Measurements from ENCODE around the gene MEN1. TPM values are rescaled to one million over a fixed set of nuclear protein-coding genes. Genes with fewer than 3 reads are reported as not detected.

Gene MEN1
- total and polyA plus RNA-seq, 12 donors = 15.3 to 50.6 (median 28.7) TPM

GRCh38 chr11:64834031-64834722, 23.8 kb upstream of the MEN1 start:
- intact Hi-C loops (cut with DNase I) = loop anchor here in 1 of 2 donors (10.0 kb wide), 1 partner anchor 49 kb away; no protein-coding TSS in a partner anchor
- 92 to 100% (median 95%) methylated on average over 4 to 25 of the region's 25 CpGs for WGBS, 4 donors
- Histone ChIP-seq H3K36me3 (replicated peaks in 1 of 2) (no peaks in the 10 kb centered on the region), H3K27me3 (no peaks in the 10 kb centered on the region), H3K9me3 (replicated peaks in 1 of 3) (no peaks in the 10 kb centered on the region), H3K27ac (no peak overlapping the region), H3K4me3 (no peak overlapping the region), H3K4me1 (replicated peaks in 1 of 2) (peaks cover 5 to 11% of the 10 kb centered on the region in 2 donors)
- DNase-seq = peak in 1 of 7 donors; percentile 5
- TF ChIP-seq, protein P1, sequence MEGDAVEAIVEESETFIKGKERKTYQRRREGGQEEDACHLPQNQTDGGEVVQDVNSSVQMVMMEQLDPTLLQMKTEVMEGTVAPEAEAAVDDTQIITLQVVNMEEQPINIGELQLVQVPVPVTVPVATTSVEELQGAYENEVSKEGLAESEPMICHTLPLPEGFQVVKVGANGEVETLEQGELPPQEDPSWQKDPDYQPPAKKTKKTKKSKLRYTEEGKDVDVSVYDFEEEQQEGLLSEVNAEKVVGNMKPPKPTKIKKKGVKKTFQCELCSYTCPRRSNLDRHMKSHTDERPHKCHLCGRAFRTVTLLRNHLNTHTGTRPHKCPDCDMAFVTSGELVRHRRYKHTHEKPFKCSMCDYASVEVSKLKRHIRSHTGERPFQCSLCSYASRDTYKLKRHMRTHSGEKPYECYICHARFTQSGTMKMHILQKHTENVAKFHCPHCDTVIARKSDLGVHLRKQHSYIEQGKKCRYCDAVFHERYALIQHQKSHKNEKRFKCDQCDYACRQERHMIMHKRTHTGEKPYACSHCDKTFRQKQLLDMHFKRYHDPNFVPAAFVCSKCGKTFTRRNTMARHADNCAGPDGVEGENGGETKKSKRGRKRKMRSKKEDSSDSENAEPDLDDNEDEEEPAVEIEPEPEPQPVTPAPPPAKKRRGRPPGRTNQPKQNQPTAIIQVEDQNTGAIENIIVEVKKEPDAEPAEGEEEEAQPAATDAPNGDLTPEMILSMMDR (IDR thresholded peaks at IDR 0.05) = no peak
- no peak for TF ChIP-seq POLR2A (IDR thresholded peaks at IDR 0.05)

DNA sequence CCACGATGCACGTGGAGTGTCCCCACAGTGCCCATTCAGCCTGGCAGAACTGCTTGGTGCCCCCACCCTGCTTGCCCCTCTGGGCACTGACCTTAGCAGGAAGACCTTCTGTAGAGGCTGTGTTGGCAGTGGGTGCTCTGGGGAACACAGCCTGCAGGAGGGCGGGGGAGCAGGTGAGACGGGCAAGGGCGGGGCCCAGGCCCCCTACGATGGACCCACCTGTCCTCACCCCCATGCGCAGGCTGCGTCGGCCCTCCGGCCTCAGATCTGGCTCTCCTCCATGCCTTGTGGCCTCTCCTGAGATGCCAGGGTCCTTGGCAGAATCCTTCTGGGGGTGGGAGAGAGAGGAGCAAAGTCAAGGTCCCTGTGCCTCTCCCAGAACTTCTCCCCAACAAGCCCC, 23.2 kb upstream of the MEN1 start:
- no peaks in the 10 kb centered on the region for H3K9me3 ChIP-seq (replicated peaks in 1 of 3)
- no peak overlapping the region for H3K4me3 ChIP-seq
- no peaks in the 10 kb centered on the region for H3K27me3 ChIP-seq
- H3K36me3 ChIP-seq (replicated peaks in 1 of 2) = no peaks in the 10 kb centered on the region
- WGBS, 4 donors = 84 to 93% (median 91%) methylated on average over 4 to 10 of the region's 10 CpGs
- TF ChIP-seq, protein P1 (IDR thresholded peaks at IDR 0.05) = no peak
- no peak for TF ChIP-seq POLR2A (IDR thresholded peaks at IDR 0.05)
- H3K4me1 ChIP-seq (replicated peaks in 1 of 2) = peaks cover 5 to 11% of the 10 kb centered on the region in 2 donors
- no peak for DNase-seq
- no peak overlapping the region for H3K27ac ChIP-seq
- intact Hi-C loops (cut with DNase I) = loop anchor here in 1 of 2 donors (10.0 kb wide), 1 partner anchor 49 kb away; no protein-coding TSS in a partner anchor

DNA sequence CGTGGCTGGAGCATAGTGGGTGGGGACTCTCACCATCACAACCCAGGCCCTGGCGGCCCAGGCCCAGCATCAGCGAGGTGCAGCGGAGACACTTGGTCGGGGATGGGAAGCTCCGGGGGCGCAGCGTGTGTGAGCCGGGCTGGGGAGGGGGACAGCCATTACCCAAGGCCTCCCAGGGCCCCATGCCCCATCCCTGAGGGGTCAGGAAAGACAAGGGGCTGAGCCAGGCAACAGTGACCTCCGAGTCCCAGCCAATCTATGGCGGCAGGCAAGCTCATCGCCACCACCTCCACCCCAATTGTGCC, 22.8 kb upstream of the MEN1 start:
- Histone ChIP-seq H3K27ac (no peak overlapping the region), H3K36me3 (replicated peaks in 1 of 2) (no peaks in the 10 kb centered on the region), H3K4me1 (replicated peaks in 1 of 2) (peaks cover 5 to 11% of the 10 kb centered on the region in 2 donors), H3K9me3 (replicated peaks in 1 of 3) (no peaks in the 10 kb centered on the region), H3K27me3 (no peaks in the 10 kb centered on the region), H3K4me3 (no peak overlapping the region)
- WGBS, 4 donors = 81 to 93% (median 90%) methylated on average over 5 to 12 of the region's 12 CpGs
- intact Hi-C loops (cut with DNase I) = loop anchor here in 1 of 2 donors (10.0 kb wide), 1 partner anchor 48 kb away; no protein-coding TSS in a partner anchor
- DNase-seq = no peak
- no peak for TF ChIP-seq POLR2A (IDR thresholded peaks at IDR 0.05)
- TF ChIP-seq, protein P1 (IDR thresholded peaks at IDR 0.05) = no peak

DNA sequence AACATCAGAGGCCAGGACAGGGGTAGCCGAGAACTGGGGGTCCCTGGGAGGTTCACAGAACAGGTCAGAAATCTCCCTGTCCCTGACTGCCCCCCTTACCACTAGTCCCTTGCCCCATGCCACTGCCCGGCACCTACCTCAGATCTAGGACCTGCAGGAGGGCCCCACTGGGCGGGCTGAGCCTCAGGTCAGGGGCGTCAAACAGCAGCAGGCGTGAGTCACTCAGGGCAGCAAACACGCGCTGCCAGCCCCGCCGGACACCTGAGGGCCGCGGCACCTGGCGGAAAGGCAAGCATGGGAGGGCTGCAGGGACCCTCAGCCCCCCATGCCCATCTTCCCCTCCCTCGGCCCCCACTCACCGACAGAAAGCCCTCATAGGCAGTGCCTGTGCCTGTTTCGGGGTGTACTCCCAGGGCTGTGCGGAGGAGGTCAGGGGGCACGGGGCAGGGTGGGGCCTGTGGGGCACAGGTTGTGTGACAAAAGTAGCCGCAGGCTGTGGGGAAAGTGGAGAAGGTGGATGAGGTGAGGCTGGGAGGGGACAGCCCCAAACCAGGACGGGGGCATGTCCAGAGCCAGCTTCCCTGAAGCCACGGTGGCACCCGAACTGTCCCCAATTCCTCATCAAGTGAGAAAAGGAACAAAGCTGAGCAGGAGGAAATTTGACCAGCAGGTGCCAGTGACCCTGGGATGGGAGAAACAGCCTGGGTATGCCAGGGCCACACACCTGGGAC, 22.3 kb upstream of the MEN1 start:
- H3K9me3 ChIP-seq (replicated peaks in 1 of 3) = no peaks in the 10 kb centered on the region
- intact Hi-C loops (cut with DNase I) = loop anchor here in 1 of 2 donors (10.0 kb wide), 1 partner anchor 48 kb away; no protein-coding TSS in a partner anchor
- H3K27me3 ChIP-seq = no peaks in the 10 kb centered on the region
- H3K27ac ChIP-seq = no peak overlapping the region
- no peak overlapping the region for H3K4me3 ChIP-seq
- TF ChIP-seq, protein P1 (IDR thresholded peaks at IDR 0.05) = no peak
- no peak for TF ChIP-seq POLR2A (IDR thresholded peaks at IDR 0.05)
- WGBS, 4 donors = 92 to 95% (median 92%) methylated on average over 19 to 21 of the region's 21 CpGs
- DNase-seq = peak in 1 of 7 donors; percentile 14
- no peaks in the 10 kb centered on the region for H3K36me3 ChIP-seq (replicated peaks in 1 of 2)
- peaks cover 5 to 11% of the 10 kb centered on the region in 2 donors for H3K4me1 ChIP-seq (replicated peaks in 1 of 2)

All from adrenal gland (tissue), 12 donors.